KBM-7 (cell line): ENCODE results near the gene CHMP6.
"Not testable (repeated sequence)": the region's sequence is repeated elsewhere in the genome, so short reads cannot be mapped to it uniquely, and the experiment has no call there.

Experiments
- DNase-seq: peaks from one replicate; pipeline ENCODE4 v3.0.0-alpha.2; 2015
- in situ Hi-C: fragments of 300-500 bp; cut with MboI; formaldehyde crosslinking; loops from 2 replicates; pipeline ENCODE4 v1.14.3; 2020; ENCODE audit warnings: low sequenced_read_pairs, low pct_unique_long_range_greater_than_20kb, mixed read lengths

Gene CHMP6

DNA sequence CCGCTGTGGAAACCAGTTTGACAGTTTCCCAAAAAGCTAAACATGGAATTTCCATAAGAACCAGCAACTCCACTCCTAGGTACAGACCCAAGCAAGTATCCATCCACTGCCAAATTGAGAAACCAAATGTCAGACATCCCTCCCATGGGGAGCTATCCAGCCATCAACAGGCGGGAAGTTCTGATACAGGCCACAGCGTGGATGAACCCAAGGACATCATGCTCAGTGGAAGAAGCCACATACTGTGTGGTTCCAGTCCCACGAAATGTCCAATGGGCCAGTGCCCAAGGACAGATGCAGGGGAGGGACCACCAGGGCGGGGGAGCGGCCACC, 30.7 kb downstream of the CHMP6 start:
- no peak for DNase-seq
- in situ Hi-C loops: no loop called here

DNA sequence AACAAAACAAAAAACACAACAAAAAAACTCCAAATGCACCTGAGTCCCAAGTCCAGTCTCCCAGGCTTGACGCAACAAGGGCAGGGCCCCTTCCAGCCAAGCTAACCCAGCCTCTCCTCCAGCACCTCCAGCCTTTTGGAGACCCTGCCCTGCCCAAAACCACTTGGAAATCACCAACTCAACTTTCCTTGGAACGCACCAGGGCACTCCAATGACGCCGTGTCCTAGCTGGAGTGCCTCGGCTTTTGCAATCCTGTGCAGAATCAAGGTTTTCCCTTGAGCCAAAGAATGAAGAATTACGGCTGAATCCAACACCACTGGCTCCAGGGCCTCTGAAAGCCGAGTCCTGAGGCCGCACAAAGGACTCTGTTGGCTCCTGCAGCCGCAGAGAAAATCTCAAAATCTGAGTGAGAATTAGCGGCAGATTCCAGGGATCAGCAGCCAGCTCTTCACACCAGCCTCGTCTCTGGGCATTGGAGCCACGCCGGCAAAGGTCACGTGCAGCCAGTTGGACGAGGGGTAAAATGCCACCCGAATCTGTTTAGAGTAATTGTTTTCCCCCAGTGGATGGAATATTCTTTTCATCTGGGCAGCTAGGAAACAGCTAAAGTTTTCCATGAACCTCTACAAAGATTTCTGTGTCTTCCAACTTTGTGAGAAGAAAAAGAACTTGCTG, 33.6 kb downstream of the CHMP6 start:
- in situ Hi-C loops: no loop called here
- no peak for DNase-seq

- DNase-seq: no peak
- in situ Hi-C loops: no loop called here
These were observed 34.1 kb downstream of the CHMP6 start for GRCh38 chr17:81025741-81026129.

GRCh38 chr17:81026266-81027036, 34.8 kb downstream of the CHMP6 start:
- no peak for DNase-seq
- in situ Hi-C loops: no loop called here

DNA sequence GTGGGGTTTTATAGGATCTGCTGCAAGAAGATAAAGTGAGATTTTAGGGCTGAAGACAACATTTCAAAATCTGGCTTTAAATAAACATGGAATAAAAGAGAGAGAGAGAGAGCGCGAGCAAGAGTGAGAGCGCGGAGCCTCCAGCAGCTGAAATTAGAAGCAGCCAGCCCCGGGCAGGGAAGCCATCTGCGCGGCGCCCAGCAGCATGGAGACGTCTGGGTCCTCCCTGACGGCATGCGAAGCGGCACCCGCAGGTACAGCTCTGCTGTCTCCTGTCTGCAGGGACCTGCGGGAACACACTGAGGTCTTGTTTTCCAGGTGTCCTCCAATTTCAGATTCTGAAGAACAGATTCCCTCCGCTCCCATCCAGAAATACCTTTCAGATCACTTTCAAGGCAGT, 35.4 kb downstream of the CHMP6 start:
- DNase-seq: no peak
- in situ Hi-C loops: no loop called here

DNA sequence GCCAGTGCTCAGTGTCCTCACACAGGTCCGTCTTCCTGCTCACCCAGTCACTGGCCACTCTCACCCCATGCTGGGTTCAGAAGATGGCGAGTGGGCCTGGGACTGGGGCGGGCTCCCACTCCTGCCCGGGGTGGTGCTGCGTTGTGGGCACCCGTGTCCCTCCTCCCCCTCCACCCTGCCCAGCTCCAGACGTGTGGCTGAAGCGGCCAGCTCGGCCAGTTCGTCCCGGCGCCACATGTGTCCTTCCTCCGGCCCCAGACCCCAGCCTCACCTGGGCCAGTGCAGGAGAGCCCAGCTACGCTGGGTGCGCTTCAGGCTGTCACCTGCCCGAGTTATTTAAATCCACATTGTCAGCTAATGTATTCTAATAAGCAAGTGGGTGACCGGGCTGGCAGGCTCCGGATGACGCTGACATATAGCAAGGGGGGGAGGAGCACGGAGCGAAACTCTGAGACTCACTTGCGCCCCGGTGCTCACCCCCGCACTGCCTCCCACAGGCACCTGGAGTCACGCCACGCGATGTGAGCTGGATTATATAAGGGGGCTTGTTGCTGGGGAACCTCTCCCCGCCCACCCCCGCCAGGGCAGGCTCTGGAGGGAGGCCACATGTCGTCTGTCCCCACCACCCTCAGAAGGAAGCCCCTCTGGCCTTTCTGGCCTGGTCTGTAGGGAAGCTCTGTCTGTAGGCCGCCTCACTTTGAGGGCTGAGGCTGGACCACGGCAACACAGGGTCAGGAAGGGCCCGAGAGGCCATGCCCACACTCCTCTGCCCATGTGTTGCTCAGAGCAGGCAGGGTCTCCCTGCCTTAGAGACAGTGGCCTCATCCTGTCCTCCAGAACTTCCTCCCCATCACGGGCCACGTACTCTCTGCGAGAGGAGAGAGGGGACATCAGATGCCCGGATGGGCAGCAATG, 36.2 kb downstream of the CHMP6 start:
- in situ Hi-C loops: no loop called here
- DNase-seq: no peak

DNA sequence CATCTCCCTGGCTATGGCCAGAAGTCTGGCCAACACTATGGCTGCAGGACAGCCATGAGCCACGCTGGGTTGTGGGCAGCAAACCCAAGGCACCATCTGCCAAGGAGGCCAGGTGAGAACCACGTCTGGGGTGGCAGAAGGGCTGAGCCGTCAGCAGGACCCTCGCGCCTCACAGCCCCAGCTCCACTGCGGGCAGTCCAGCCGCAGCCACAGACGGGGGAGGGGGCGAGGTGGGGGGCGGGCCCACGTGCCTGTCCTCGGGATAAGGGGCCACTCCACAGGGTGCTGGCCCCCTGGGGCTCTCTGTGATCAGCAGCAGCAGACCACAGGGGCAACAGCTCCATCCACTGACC, 36.8 kb downstream of the CHMP6 start:
- in situ Hi-C loops: no loop called here
- no peak for DNase-seq

- no peak for DNase-seq
- in situ Hi-C loops: no loop called here
These were observed 38.2 kb downstream of the CHMP6 start for GRCh38 chr17:81029859-81030258.

- in situ Hi-C loops, DNase-seq: not testable (repeated sequence)
These were observed 38.7 kb downstream of the CHMP6 start for GRCh38 chr17:81030312-81030711.

DNA sequence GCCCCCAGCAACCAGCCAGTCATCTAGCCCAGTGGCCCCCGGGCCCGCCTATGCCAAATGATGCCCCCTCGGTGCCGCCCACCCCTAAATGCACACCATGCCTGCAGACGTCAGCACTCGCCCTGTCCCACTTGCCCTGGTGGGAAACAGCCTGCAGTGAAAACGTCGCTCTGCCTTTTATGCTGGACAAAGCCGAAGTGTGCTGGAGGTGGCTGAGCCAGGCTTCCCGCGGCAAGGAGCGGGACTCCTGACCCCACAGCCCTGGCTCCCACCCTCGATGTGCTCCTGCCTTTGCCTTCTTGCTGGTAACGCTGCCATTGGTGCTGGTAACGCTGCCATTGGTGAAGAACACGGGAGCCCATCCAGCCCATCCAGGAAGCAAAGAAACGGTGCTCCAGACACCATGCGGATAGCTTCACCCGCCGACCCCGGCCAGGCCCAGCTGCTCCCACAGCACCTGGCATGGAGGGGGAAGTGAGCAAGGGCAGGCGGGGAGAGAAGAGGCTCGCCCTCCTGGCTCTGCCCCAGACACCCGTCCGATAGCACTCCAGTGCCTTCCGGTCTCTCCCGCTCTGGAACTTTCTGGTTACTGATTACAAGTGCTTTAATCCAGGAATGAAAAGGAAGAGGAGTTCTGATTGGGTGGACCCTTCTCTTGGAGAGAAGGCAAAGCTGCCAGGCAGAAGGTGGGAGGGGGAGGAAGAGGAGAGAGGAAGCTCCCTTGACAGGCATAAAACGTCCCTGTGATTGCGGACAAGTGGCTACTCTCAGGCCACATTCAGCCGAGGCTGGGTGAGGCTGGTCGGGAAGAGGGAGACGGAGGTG, 39.3 kb downstream of the CHMP6 start:
- in situ Hi-C loops: no loop called here

GRCh38 chr17:81031566-81032550, 40.2 kb downstream of the CHMP6 start:
- in situ Hi-C loops: no loop called here
- no peak for DNase-seq

More for the DNA sequence above, 39.3 kb downstream of the CHMP6 start:
- no peak for DNase-seq

GRCh38 chr17:81032641-81033480, 41.2 kb downstream of the CHMP6 start:
- in situ Hi-C loops: no loop called here
- no peak for DNase-seq

DNA sequence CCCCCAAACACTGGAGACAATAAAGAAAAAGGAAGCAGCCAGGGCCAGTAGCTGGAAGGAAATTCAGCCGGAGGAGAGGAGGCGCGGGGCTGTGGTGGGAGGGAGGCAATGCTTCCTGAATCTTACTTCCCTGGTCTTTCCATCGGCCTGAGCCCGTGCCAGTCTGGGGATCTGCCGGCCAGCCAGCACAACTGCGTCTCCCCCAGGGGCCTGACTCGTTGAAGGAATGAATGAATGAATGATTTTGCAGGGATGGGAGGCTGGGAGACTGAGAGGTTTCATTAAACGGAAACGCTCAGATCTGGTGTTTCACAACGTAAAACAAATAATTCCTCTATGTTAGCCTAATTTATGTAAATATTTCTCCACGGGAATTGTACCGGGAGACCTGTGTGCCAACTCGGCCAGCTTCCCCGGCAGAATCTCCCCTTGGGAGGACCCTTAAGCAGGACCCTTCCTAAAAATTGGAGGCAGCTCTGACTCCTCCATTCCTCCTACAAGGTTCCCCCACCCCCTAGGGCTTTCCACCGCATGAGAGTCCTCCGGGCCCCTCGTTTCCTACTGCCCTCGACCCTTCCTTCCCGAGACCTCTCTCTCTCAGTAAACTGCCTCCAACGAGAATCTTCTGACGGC, 42.0 kb downstream of the CHMP6 start:
- peak; percentile 67 for DNase-seq

DNA sequence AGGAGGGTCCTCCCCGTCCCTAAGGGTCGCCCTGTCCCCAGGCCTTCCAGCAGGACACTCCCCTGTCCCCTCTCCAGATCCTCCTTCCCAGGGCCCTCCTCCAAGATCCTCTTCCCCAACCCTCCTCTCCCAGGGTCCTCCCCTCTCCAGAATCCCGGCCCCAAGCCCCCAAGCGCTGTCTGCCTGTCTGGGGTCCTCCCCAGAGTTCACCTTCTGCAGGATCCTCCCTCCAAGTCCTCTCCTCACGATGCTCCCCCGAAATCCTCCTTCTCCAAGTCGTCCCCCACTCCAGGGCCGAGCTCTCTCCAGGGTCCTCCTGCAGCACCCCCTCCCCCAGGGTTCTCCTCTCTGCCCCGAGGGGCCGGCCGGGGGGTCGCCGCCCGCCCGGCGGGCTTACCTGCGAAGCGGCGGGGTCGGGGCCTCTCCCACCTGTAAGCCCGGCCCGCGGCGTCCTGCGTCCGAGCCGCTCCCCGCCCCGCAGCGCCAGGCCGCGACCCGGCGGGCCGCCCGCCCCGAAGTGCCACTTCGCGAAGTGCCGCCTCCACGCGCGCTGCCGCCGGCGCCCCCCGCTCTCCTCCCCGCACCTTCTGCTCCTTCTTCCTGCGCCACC, 42.6 kb downstream of the CHMP6 start:
- in situ Hi-C loops: no loop called here
- DNase-seq: no peak

More for the DNA sequence above, 42.0 kb downstream of the CHMP6 start:
- in situ Hi-C loops: no loop called here

DNA sequence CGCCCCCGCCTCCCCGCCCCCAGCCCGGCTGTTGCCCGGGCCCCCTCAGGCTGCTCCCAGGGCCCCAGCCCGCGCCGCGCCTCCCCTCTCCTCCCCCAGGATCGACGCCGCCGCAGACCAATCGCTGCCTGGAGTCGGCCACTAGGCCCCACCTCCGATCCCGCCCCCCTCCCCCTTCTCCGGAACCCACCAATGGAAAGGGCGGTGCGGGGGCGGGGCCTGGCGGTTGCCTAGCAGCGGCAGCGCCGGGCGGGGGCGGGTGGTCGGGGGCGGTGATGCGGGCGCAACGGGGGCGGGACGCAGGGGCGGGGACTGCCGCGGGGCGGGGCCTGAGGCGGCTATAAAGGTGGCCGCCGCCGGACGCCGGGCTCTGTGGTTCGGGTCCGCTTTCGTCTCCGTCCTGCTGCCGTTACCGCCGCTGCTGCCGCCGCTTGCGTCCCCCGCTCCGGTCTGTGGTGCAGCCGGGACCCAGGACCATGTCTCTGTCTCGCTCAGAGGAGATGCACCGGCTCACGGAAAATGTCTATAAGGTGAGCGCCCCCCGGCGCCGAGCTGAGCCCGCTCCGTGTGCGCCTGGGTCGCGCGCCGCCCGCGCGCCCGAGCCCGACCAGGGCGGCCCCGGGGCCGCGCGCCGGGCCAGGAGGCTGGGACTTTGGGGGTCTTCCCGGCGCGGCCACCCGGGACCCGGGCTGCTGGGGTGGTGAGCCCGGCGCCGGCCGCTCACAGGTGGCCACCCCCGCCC, 43.3 kb downstream of the CHMP6 start, which contains the start of gene BAIAP2:
Gene BAIAP2, plus strand, starts transcription at position 373 of the 742 bp plus-strand sequence. Its CDS starts 104 bp downstream, at position 477.
- in situ Hi-C loops: no loop called here

More for the DNA sequence above, 43.3 kb downstream of the CHMP6 start, which contains the start of gene BAIAP2:
- peak; percentile 79 for DNase-seq
